ENCODE data around the gene GAB2. TPM values are rescaled to one million over a fixed set of nuclear protein-coding genes. Genes with fewer than 3 reads are reported as not detected.
A peak's percentile ranks its signal among the peaks of the same experiment; 100 is the strongest.

GAB2 gene
- total and polyA plus RNA-seq, 5 experiments from 2014 or later: 0.16 to 3.0 (median 1.0) TPM; not detected in 1

DNA sequence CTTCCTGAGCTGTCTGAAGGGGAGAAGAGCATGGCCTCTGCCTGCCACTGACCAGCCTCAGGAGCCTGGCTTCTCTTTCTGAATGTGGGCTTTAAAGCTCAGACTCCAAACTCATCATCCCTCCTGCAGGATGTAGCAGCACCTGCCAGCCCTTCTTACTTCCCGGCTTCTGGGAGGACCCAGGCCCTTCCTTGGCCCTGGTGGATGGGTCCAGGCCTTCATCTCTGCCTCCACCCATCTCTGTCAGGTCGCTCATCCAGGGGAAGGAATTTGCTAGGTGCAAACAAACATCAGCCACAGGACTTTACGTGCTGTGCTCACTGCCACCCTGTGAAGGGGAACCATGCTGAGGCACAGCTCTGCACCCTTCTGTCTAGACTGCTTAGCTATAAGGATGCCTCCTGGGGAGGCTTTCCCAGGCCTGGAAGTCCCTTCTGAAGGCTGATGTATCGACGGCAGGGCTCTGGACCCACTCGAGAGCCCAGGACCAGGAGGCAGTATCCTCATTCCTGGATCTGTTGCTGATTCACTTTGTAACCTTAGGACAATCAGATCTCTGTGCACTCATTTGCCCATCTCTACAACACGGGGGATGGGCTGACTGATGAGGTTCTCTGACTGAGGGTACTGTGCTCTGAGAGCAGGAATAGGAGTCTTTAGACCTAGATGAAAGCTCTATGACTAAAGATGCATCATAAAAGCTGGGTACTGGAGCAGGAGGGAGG lies 198.0 kb downstream of the GAB2 start:
- Mint-ChIP-seq H3K36me3 (peaks cover 0 to 8% (median 5%) of the 10 kb centered on the region in 3 donors), H3K4me3 (no peak overlapping the region), H3K27ac (peak overlapping the region in 7 of 10 donors; percentile 5 to 73 (median 34)), H3K27me3 (no peaks in the 10 kb centered on the region), H3K9me3 (no peaks in the 10 kb centered on the region), H3K4me1 (peaks cover 8 to 18% (median 13%) of the 10 kb centered on the region in 4 donors)
- ATAC-seq (no peak), DNase-seq (no peak)
- POLR2A ChIA-PET: no interaction called here

DNA sequence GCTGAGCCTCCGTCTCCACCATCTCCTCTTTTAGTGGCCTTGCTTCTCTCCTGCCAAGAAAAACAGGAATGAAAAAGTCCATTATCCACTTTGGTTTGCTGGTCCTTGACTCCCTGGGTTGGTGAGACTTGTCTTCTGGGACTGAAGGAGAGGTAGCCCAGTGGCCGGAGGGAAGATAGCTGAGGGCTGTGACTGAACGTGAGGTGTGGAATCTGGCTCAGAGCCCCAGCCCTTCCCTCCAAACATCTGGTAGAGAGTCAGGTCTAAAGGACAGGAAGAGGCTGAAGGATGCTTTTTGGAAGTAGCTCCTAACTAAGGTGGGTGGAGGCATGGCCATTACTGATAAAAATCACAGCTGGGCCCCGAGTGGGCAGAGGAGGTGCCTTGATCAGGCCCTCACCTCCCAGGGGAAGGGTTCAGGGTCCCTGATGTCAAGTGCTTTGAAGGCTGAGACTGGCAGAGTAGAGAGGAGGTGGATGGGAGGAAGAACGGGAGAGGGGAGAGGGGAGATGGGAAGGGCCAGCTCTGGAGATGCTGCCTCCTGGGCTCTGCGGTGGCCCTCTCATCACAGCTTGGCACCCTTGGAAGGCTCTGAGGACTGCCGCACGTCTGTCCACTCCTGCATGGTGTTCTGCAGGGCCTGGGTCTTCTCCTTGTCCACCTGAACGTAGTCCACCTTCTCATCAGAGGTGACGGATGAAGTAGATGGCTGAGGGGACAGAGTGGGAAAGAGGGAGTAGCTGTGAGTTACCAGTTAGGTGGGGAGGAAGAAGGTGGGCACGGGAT lies 198.7 kb downstream of the GAB2 start:
- peaks cover 0 to 12% (median 5%) of the 10 kb centered on the region in 3 donors for H3K36me3 Mint-ChIP-seq
- DNase-seq (no peak), ATAC-seq (no peak)
- peak overlapping the region in 3 of 10 donors; percentile 20 to 75 (median 73) for H3K27ac Mint-ChIP-seq
- peaks cover 5 to 15% (median 12%) of the 10 kb centered on the region in 4 donors for H3K4me1 Mint-ChIP-seq
- no peak overlapping the region for H3K4me3 Mint-ChIP-seq
- H3K9me3 Mint-ChIP-seq: no peaks in the 10 kb centered on the region
- POLR2A ChIA-PET: no interaction called here
- H3K27me3 Mint-ChIP-seq: no peaks in the 10 kb centered on the region

DNA sequence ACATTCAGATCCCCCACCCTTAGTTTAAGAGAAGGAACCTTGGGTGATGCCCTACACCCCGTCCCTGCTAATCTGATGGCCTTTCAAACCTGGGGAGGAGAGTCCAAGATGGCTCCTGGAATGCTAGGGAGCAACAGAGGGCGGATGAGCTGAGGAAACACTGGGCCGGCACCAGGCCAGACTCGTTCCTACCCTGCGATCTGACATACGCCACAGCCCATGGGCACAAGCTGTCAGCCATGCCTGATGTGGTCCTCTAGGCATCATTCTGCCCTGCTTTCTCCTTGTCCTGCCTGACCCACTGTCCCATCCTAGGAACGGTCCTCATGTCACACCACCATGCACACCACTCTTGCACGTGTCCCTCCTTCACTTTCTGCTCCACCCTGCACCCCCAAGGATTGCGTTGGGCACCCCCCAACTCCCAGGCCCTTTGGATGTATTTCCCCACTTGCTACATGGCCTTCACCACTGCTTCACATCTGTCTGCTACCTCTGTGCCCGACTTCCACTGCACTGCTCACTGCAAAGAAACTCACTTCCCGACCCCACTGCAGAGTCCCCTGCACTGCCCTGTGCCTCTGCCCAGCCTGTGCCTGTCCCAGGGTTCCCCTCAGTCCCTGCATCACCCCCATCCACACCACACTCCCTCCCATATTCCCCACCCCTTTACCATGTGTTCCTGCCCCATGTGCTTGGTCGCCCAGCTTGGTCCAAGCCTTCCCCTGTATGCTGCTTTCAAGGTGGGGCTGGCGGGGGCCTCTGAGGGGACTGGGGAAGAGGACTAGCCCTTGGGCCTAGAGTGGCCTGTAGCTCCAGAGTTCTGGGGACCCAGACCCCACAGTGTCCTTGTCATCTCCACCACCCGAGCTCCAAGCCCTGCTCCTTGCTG lies 199.7 kb downstream of the GAB2 start:
- DNase-seq: no peak
- H3K36me3 Mint-ChIP-seq: peaks cover 0 to 12% (median 5%) of the 10 kb centered on the region in 3 donors
- POLR2A ChIA-PET: no interaction called here
- H3K27ac Mint-ChIP-seq: peak overlapping the region in 5 of 10 donors; percentile 27 to 75 (median 40)
- no peaks in the 10 kb centered on the region for H3K9me3 Mint-ChIP-seq
- no peaks in the 10 kb centered on the region for H3K27me3 Mint-ChIP-seq
- peaks cover 3 to 10% (median 6%) of the 10 kb centered on the region in 4 donors for H3K4me1 Mint-ChIP-seq
- no peak overlapping the region for H3K4me3 Mint-ChIP-seq
- no peak for ATAC-seq

DNA sequence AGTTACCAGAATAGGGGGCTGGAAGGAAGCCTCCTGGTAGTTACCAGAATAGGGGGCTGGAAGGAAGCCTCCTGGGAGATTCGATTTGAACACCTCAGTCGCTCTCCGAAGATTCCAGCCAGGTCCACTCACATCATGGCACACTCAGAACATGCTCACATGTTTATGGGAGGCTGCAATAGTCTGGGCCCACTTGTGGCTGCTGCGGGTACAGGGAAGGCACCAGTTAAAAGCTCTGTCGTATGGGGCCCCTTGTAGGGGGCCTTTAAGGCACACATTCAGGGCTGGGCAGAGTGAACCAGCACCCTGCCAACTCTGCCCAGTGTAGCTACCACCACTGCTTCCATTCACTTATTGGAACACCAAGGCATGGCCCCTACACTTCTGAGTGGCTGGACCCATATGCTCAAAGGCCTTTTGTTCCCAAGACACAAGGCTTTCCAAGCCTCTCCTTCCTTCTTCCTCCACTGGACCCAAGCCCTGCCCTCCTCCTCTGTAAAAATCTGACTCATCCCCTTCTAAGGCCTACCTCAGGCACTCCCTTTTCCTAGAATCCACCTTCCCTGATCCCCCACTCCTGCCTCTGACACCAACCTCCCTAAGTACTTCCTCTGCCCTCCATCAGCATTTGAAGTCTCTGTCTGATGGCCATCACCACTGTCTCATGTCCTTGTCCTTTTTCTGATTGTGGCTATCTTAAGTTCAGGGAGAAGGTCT lies 200.9 kb downstream of the GAB2 start:
- POLR2A ChIA-PET: no interaction called here
- Mint-ChIP-seq H3K4me3 (no peak overlapping the region), H3K36me3 (peaks cover 0 to 14% (median 8%) of the 10 kb centered on the region in 3 donors), H3K4me1 (peaks cover 0 to 19% (median 15%) of the 10 kb centered on the region in 4 donors), H3K27me3 (no peaks in the 10 kb centered on the region), H3K9me3 (no peaks in the 10 kb centered on the region), H3K27ac (peak overlapping the region in 6 of 10 donors; percentile 16 to 64 (median 30))
- DNase-seq (no peak), ATAC-seq (no peak)

DNA sequence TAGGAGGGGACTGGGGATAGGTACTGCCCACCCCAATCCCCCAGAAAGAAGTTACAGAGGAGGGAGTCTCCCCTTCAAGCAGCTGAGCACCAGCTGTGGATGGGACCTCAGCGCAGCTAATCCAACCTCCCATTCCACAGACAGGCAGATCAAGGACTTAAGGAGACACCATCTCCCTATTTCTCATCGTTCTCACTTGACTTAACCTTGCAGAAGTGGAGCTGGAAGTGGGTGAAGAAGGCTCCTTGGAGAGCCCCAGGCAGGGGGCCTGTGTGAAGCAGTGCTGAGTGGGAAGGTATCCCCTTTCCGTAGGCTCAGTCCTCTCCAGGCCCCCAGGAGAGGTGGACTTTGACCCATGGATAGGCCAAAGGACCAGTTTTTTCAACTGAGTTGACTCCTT lies 201.6 kb downstream of the GAB2 start:
- H3K9me3 Mint-ChIP-seq: no peaks in the 10 kb centered on the region
- H3K4me3 Mint-ChIP-seq: no peak overlapping the region
- H3K36me3 Mint-ChIP-seq: peaks cover 0 to 21% (median 15%) of the 10 kb centered on the region in 3 donors
- no peaks in the 10 kb centered on the region for H3K27me3 Mint-ChIP-seq
- POLR2A ChIA-PET: no interaction called here
- DNase-seq (no peak), ATAC-seq (no peak)
- H3K27ac Mint-ChIP-seq: no peak overlapping the region
- H3K4me1 Mint-ChIP-seq: peaks cover 0 to 18% (median 15%) of the 10 kb centered on the region in 4 donors

DNA sequence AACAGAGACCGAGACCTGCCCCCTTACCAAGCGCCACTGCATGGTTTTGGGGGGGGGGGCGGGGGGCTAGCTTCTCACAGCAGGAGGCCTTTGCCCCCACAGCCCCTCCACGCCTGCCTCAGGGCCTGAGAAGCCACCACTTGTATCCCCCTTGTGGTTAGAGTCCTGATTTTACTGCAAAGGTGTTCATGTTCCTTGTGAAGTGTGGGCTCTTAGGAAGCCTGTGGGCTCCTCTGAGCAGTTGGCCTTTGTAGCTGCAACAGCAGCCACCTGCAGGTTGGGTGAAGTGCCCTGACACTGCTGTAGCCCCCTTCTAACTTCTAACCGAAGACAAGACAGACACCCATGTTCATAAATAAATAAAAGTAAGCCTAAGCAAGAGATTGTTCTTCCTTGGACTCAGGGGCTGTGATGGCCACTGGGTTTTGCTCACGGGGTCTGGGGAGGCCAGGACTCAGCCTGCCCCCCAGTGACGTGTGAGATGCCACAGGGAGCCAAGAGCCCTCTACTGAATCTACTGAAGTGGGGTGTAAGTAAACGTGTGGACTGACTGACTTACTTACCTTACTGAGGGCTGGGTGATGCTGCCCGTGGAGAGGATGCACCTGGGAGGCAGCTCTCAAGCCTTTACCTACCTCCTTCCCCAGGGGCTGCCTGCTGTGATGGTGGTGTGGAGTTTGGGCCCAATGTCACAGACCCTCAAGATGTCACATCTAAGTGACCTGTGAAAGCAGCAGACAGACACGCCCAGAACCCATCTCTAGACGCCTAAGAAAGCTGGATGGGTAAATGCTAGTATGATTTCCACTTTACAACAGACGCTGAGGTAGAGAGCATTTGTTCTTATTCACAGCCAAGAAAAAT lies 203.1 kb downstream of the GAB2 start:
- no peak for ATAC-seq
- POLR2A ChIA-PET: no interaction called here
- Mint-ChIP-seq H3K27ac (peak overlapping the region in 2 of 10 donors; percentile 9 to 43), H3K4me1 (peaks cover 0 to 14% (median 12%) of the 10 kb centered on the region in 4 donors), H3K27me3 (no peaks in the 10 kb centered on the region), H3K36me3 (peaks cover 0 to 33% (median 23%) of the 10 kb centered on the region in 3 donors), H3K4me3 (no peak overlapping the region), H3K9me3 (no peaks in the 10 kb centered on the region)
- DNase-seq: no peak

DNA sequence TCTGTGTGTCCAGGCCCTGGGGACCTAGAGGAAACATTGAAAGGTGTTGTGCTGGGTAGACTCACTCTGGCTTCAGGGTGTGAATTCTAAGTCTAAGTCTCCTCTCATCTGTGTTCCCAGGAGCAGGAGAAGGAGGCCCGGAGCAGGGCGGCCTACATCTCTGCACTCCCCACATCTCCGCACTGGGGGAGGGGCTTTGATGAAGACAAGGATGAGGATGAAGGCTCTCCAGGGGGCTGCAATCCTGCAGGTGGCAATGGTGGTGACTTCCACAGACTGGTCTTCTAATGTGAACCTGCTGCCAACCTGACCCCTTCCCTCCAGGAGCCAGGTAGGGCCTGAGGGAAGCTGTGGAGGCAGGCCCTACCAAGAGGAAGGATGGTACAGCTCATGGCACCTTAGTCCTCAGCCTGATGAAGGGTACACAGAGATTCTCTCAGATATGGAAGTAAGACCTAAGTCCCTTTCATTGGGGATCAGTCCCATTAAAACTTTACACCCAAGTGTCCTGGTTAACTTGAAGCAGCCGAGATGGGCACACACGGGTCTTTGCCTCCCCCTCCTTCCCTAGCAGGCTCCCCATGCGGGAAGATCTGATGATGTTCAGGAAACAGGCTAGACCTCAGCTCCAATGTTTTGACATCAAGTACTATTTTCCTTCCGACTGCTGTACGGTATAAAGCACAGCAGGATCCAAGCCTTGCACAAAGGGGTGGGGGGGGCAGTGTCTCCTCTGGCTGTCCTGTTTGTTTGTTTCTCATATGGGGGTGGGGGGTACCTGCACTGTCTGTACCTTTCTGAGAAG lies 203.9 kb downstream of the GAB2 start:
- Mint-ChIP-seq H3K4me3 (no peak overlapping the region), H3K9me3 (no peaks in the 10 kb centered on the region), H3K27ac (peak overlapping the region in 1 of 10 donors; percentile 23), H3K27me3 (no peaks in the 10 kb centered on the region), H3K36me3 (peaks cover 0 to 35% (median 26%) of the 10 kb centered on the region in 3 donors), H3K4me1 (peaks cover 0 to 14% (median 12%) of the 10 kb centered on the region in 4 donors)
- DNase-seq (no peak), ATAC-seq (no peak)
- POLR2A ChIA-PET: no interaction called here

DNA sequence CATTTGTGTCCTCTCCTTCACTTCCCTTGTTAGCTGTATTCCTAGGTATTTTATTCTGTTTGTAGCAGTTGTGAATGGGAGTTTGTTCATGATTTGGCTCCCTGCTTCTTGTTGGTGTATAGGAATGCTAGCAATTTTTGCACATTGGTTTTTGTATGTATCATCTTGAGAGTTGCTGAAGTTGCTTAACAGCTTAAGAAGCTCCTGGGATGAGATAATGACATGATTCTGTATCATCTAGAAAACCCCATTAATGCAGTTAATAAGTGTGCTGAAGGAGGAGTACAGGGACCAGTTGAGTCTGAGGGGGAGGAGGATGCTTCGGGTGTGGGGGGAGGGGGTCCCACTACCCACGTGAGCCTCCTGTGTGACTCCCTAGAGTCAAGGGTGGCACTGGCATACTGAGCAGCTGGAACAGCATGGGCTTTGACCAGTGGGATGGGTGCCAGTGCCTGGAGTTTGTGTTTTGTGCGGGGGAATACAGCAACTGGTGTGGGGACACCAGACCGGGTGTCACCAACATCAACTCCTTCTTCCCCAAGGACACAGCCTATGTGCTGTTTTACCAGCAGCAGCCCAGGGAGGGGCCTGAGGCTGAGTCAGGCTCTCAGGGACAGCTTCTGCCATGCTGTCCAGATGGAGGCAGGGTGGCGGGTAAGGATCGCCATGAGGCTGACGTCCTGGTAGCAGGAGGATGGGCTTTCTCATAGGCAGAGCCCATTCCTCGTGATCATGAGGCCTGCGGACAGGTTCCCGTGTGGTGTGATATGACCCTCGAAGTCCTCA lies 204.8 kb downstream of the GAB2 start:
- peaks cover 0 to 37% (median 26%) of the 10 kb centered on the region in 3 donors for H3K36me3 Mint-ChIP-seq
- no peak overlapping the region for H3K4me3 Mint-ChIP-seq
- DNase-seq (no peak), ATAC-seq (no peak)
- POLR2A ChIA-PET: no interaction called here
- no peaks in the 10 kb centered on the region for H3K27me3 Mint-ChIP-seq
- peaks cover 0 to 14% (median 12%) of the 10 kb centered on the region in 4 donors for H3K4me1 Mint-ChIP-seq
- H3K9me3 Mint-ChIP-seq: no peaks in the 10 kb centered on the region
- no peak overlapping the region for H3K27ac Mint-ChIP-seq

DNA sequence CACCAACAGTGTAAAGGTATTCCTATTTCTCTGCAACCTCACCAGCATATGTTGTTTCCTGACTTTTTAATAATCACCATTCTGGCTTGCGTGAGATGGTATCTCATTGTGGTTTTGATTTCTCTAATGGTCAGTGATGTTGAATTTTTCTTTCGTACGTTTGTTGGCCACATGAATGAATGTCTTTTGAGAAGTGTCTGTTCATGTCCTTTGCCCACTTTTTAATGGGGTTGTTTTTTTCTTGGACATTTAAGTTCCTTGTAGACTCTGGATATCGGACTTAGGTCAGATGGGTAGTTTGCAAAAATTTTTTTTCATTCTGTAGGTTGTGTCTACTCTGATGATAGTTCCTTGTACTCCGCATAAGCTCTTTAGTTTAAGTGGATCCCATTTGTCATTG lies 206.1 kb downstream of the GAB2 start:
- Mint-ChIP-seq H3K27me3 (no peaks in the 10 kb centered on the region), H3K9me3 (no peaks in the 10 kb centered on the region), H3K27ac (peak overlapping the region in 1 of 10 donors; percentile 78), H3K36me3 (peaks cover 0 to 37% (median 26%) of the 10 kb centered on the region in 3 donors), H3K4me3 (no peak overlapping the region), H3K4me1 (peaks cover 0 to 14% (median 12%) of the 10 kb centered on the region in 4 donors)
- DNase-seq: no peak
- no peak for ATAC-seq
- POLR2A ChIA-PET: no interaction called here

DNA sequence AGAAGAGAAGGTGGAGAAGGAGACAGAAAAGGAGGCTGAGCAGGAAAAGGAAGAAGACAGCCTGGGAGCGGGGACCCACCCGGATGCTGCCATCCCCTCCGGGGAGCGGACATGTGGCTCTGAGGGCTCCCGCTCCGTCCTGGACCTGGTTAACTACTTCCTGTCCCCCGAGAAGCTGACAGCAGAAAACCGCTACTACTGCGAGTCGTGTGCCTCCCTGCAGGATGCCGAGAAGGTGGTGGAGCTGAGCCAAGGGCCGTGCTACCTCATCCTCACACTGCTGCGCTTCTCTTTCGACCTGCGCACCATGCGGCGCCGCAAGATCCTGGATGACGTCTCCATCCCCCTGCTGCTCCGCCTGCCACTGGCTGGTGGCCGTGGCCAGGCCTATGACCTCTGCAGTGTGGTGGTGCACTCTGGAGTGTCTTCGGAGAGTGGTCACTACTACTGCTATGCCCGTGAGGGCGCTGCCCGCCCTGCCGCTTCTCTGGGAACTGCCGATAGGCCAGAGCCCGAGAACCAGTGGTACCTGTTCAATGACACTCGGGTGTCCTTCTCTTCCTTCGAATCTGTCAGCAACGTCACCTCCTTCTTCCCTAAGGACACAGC lies 207.5 kb downstream of the GAB2 start:
- Mint-ChIP-seq H3K36me3 (peaks cover 0 to 33% (median 26%) of the 10 kb centered on the region in 3 donors), H3K27ac (peak overlapping the region in 2 of 10 donors; percentile 22 to 59), H3K4me1 (peaks cover 5 to 19% (median 13%) of the 10 kb centered on the region in 4 donors), H3K27me3 (no peaks in the 10 kb centered on the region), H3K9me3 (no peaks in the 10 kb centered on the region), H3K4me3 (no peak overlapping the region)
- no peak for ATAC-seq
- POLR2A ChIA-PET: no interaction called here
- no peak for DNase-seq
